ENCODE measurements around the gene UBXN11.

UBXN11 gene

DNA sequence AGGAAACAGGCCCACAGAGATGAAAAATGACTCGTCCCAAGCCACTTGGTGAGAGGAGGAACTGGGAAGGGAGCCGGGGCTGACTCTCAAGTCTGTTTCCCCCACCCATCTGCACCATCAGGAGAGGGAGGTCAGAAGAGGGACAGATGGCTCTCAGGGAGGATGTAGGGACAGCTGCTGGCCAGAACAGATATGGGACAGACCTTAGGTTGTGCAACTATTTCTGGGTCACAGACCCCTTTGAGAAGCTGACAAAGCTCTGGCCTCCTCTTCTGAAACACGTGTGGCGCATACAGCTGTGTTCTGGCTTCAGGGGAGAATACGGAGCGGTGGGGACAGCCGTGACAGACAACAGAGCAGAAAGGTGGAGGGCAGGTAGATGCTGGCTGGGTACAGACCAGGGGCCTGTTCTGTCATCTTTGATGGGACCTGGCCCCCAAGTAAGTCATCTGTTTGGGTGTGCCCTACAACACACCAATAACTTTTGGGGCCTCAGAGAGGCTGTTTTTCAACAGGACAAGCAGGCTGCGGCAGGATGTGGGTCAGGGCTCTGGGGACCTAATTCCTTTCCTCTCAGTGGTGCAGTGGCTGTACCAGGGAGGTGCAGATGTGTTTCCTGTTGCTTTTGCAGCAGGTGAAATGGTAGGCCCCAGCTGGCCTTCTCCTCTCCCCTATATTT lies 19.3 kb downstream of the UBXN11 start:
- DNase-seq (ENCODE audit: low read depth, low spot score) = no peak

GRCh38 chr1:26286064-26286416 lies 20.4 kb downstream of the UBXN11 start:
- DNase-seq (ENCODE audit: low read depth, low spot score) = no peak

- peak; percentile 89 for DNase-seq (ENCODE audit: low read depth, low spot score)
These were observed 20.9 kb downstream of the UBXN11 start for GRCh38 chr1:26285366-26286063.

DNA sequence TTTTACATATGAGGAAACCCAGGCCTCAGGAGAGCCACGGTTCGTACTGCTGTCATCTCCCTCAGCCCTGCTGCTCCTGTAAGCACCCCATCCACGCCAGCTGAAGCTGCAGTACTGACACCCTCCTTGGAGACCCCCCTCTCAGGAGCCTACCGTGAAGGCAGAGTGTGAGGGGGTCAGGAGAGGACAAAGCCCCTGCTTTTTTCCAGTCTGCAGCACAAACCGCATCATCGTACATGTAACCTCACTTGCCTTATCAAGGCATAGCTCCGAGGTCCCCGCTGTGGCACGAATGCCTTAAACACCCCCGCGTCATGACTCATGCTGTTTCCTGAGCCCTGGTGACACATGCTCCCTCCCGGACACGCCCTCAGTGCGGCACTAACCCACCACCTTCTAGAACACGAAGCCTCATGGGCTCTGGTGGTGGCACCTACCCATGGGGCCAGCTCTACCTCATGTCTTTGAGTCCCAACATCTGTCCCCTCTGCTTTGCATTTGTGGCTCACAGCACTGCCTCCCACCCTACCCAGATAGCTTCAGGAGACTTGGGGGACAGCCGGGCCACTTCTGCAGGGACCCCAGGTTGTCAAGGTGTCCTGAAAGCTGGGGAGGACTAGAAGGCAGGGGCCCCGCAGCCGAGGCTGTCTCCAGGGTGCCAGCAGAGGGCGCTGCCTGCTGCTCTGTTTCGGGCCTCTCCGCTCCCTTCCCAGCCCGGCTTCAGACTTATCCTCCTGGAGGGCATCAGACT lies 21.7 kb downstream of the UBXN11 start:
- peak; percentile 86 for DNase-seq (ENCODE audit: low read depth, low spot score)

DNA sequence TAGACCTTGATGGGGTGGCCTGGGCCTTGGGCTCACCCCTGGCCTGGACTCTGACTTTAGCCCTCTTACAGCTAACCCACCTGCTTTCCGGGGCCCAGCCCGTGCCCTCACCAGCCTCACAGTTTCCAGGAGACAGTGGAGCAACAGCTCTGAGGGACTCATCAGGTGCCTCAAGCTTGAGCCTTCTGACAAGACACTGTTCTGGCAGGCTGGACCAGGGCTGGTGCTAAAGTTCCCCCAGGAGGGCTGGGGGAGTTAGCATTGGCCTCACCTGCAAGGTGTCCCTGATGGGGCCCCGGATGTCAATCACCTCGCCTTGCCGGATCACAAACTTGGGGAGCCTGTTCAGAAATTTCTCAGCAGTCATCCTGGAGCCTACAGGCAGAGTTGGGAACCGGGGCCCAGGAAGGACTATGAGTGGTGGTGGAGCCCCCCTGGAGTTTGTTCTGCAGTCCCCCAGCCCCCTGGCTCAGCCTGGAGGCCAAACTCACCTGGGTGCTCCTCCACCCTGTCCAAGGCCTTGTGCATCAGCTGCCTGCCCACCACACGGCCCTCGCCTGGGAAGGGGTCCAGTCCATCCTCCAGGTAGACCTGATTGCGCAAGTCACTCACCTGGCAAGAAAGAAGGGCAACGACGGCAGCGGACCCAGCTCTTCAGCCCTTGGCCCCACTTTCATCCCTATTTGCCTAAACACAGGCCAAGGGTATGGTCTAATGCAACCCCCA lies 22.4 kb downstream of the UBXN11 start:
- DNase-seq (ENCODE audit: low read depth, low spot score) = no peak

DNA sequence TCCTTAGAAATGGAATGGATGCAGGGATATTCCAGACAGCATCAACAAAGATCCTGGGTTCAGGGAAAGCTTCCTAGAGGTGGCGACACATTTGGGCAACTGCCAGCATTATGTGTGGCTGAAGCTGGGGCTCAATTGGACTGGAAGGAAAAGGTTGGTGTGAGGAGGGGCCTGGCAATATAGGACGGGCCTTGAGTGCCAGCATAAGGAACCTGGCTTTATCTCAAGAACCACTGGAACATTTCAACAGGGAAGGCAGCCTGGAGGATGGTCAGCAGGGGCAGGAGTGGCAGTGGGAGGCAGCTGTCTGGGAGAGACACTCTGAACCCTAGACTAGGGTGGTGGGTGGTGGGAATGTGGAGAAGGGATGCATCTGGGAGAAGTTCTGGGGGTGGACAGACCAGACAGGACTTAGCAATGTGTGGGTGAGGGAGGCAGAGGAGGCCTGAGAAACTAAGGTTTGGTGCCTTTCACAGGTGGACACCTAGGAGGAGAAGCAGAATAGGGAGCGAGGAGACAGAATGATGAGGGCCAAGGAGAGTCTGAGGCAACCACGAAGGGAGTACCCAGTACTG lies 23.1 kb downstream of the UBXN11 start:
- DNase-seq (ENCODE audit: low read depth, low spot score) = no peak

DNA sequence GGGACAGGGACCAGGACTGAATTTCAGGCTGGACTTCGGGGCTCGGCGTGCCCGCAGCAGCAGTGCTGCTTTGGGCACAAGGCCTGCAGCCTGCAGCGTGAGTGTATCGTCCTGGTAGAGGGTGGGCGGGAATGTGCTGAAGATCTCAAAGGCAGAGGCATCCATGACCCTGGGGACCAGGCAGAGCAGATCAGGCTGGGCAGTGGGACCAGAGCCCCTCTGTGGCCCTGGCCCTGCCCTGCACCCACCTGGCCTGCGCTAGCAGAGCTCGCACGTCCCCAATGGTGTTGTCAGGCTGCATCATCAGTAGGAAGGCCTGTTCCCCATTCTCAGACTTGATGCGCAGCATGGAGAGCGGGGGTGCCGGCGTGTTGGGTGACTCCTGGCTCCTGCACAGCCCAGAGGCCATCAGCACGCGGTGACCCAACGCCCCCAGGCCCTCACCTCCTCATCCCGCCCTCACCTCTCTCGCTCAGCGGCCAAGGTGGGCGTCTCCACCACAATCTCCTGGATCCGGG lies 24.0 kb downstream of the UBXN11 start:
- DNase-seq (ENCODE audit: low read depth, low spot score) = no peak

GRCh38 chr1:26281971-26282370 lies 24.5 kb downstream of the UBXN11 start:
- peak; percentile 80 for DNase-seq (ENCODE audit: low read depth, low spot score)

DNA sequence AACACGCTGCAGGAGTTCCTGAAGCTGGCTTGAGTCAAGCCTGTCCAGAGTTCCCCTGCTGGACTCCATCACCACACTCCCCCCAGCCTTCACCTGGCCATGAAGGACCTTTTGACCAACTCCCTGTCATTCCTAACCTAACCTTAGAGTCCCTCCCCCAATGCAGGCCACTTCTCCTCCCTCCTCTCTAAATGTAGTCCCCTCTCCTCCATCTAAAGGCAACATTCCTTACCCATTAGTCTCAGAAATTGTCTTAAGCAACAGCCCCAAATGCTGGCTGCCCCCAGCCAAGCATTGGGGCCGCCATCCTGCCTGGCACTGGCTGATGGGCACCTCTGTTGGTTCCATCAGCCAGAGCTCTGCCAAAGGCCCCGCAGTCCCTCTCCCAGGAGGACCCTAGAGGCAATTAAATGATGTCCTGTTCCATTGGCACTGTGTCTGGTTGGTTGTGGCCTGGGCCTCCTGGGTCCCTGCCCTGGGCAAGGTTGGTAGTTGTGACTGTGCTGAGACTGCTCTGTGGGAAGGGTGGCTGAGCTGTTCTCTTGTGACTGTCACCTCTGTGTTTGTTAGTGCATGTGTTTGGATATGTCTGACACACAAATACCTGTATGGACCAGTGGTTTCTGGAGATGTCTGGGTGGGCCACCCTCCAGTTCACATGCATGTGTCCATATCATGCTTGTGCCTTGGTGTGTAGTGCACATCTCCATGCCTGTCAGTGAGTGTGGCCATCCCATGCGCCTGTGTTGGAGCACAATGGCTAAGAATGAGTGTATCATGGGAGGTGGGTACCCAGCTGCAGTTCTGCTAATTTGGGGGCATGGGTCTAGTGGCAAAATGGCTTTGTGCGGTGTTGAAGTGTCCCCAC lies 25.1 kb downstream of the UBXN11 start:
- DNase-seq (ENCODE audit: low read depth, low spot score) = no peak

- no peak for DNase-seq (ENCODE audit: low read depth, low spot score)
These were observed 25.9 kb downstream of the UBXN11 start for GRCh38 chr1:26280333-26281042.

- DNase-seq (ENCODE audit: low read depth, low spot score) = peak; percentile 87
These were observed 26.7 kb downstream of the UBXN11 start, which contains the start of gene SH3BGRL3 for GRCh38 chr1:26279456-26280332. Gene SH3BGRL3, plus strand, starts transcription at chr1:26280086. Its CDS starts 70 bp downstream, at chr1:26280156.

DNA sequence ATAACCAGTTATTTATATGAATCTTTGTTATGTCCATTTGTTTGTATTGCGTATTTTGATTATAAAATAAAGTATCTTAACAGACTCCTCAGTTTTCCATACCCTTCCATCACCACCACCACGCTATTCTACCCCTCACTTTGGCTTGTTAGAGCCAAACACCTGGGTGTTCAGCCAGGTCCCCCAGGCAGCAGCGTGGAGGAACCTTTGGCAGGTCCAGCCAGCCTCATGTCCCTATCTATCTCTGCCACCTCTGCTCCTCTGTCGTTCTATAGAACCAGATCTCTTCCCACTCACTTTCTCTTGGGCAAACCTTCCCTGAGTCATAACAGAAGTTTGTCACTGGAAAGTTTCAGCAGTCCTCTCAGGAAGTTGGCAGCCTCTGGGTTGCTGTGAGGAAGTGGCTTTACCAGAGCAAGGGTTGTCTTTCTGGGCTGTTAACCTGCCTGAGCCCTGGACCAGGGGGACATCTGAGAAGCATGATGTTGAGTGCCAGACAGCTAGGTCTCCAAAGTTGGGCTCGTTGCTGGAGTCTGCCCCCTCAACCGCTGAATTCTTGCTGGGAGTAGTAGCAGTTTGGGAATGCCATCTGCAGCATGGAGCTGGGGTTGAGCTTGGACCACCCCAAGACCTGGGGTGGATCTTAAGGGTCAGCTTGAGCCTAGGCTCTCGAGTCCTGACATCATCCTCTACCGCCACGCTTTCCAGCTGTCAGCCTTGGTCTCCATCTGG lies 27.5 kb downstream of the UBXN11 start:
- DNase-seq (ENCODE audit: low read depth, low spot score) = no peak

DNA sequence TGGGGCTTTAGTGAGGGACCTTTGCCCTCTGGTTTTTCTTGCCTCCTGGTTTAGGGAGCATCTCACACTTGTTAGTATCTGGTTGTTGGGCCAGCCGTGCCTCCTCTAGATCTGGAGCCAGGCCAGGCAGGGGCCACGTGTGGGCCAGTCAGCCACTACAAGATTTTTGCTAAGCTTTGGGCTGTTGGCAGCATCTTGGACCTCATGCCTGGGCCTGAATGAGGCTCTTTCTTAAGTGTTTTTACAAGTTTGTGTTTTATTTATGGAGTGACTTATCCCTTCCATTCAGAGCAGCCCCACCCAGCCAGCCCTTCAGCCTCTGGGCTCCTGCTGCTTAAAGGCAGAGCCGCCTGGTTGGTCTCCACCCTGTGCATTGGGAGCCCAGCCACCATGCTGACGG lies 28.1 kb downstream of the UBXN11 start:
- DNase-seq (ENCODE audit: low read depth, low spot score) = no peak

- no peak for DNase-seq (ENCODE audit: low read depth, low spot score)
These were observed 28.7 kb downstream of the UBXN11 start for GRCh38 chr1:26277719-26278118.

- DNase-seq (ENCODE audit: low read depth, low spot score) = no peak
These were observed 29.2 kb downstream of the UBXN11 start for GRCh38 chr1:26277261-26277661.

DNA sequence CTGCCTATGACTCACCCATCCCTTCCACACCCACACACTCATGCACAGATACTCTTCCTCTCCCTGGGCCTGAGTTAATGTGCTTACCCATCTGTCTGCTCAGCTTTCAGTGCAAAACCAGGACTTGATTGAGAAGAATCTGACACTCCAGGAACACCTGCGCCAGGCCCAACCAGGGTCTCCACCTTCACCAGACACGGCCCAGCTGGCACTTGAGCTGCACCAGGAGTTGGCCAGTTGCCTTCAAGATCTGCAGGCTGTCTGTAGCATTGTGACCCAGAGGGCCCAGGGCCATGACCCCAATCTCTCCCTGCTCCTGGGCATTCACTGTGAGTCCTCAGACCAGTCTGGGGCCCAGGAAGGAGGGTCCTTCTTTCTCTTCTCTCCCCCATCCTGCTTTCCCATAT lies 30.0 kb downstream of the UBXN11 start:
- no peak for DNase-seq (ENCODE audit: low read depth, low spot score)

GRCh38 chr1:26275580-26276431 lies 30.6 kb downstream of the UBXN11 start:
- DNase-seq (ENCODE audit: low read depth, low spot score) = peak; percentile 95

Data from ELF-1 (cell line).